ENCODE results near the gene TSHB.
A peak's percentile ranks its signal among the peaks of the same experiment; 100 is the strongest.

TSHB gene

GRCh38 chr1:115065021-115065420, 35.4 kb downstream of the TSHB start:
- no peak for TF ChIP-seq JUND (IDR thresholded peaks at IDR 0.05; ENCODE audit: low read depth)
- DNase-seq (ENCODE audit: low read depth in 1 of 2, low spot score in 1 of 2): no peak
- in situ Hi-C loops (cut with HindIII; ENCODE audit: low pct_unique_long_range_greater_than_20kb, low sequenced_read_pairs): no loop called here

GRCh38 chr1:115067161-115067859, 37.7 kb downstream of the TSHB start:
- TF ChIP-seq JUND (IDR thresholded peaks at IDR 0.05; ENCODE audit: low read depth): no peak
- in situ Hi-C loops (cut with HindIII; ENCODE audit: low pct_unique_long_range_greater_than_20kb, low sequenced_read_pairs): no loop called here
- no peak for DNase-seq (ENCODE audit: low read depth in 1 of 2, low spot score in 1 of 2)

GRCh38 chr1:115068826-115069585, 39.4 kb downstream of the TSHB start:
- TF ChIP-seq JUND (IDR thresholded peaks at IDR 0.05; ENCODE audit: low read depth): no peak
- no peak for DNase-seq (ENCODE audit: low read depth in 1 of 2, low spot score in 1 of 2)
- in situ Hi-C loops (cut with HindIII; ENCODE audit: low pct_unique_long_range_greater_than_20kb, low sequenced_read_pairs): no loop called here

- TF ChIP-seq JUND (IDR thresholded peaks at IDR 0.05; ENCODE audit: low read depth): no peak
- DNase-seq (ENCODE audit: low read depth in 1 of 2, low spot score in 1 of 2): no peak
- in situ Hi-C loops (cut with HindIII; ENCODE audit: low pct_unique_long_range_greater_than_20kb, low sequenced_read_pairs): no loop called here
Measured at GRCh38 chr1:115069659-115070308, 40.2 kb downstream of the TSHB start.

- in situ Hi-C loops (cut with HindIII; ENCODE audit: low pct_unique_long_range_greater_than_20kb, low sequenced_read_pairs): no loop called here
- no peak for DNase-seq (ENCODE audit: low read depth in 1 of 2, low spot score in 1 of 2)
- TF ChIP-seq JUND (IDR thresholded peaks at IDR 0.05; ENCODE audit: low read depth): no peak
Measured at GRCh38 chr1:115071012-115071664, 41.5 kb downstream of the TSHB start.

GRCh38 chr1:115073298-115074087, 43.9 kb downstream of the TSHB start:
- peak in 1 of 2 experiments; percentile 30 for DNase-seq (ENCODE audit: low read depth in 1 of 2, low spot score in 1 of 2)
- TF ChIP-seq JUND (IDR thresholded peaks at IDR 0.05; ENCODE audit: low read depth): no peak
- in situ Hi-C loops (cut with HindIII; ENCODE audit: low pct_unique_long_range_greater_than_20kb, low sequenced_read_pairs): no loop called here

GRCh38 chr1:115074839-115075534, 45.4 kb downstream of the TSHB start:
- no peak for TF ChIP-seq JUND (IDR thresholded peaks at IDR 0.05; ENCODE audit: low read depth)
- in situ Hi-C loops (cut with HindIII; ENCODE audit: low pct_unique_long_range_greater_than_20kb, low sequenced_read_pairs): no loop called here
- DNase-seq (ENCODE audit: low read depth in 1 of 2, low spot score in 1 of 2): peak in 1 of 2 experiments; percentile 47

- DNase-seq (ENCODE audit: low read depth in 1 of 2, low spot score in 1 of 2): no peak
- TF ChIP-seq JUND (IDR thresholded peaks at IDR 0.05; ENCODE audit: low read depth): no peak
- in situ Hi-C loops (cut with HindIII; ENCODE audit: low pct_unique_long_range_greater_than_20kb, low sequenced_read_pairs): no loop called here
Measured at GRCh38 chr1:115076384-115076915, 46.8 kb downstream of the TSHB start.

GRCh38 chr1:115077286-115077983, 47.8 kb downstream of the TSHB start:
- DNase-seq (ENCODE audit: low read depth in 1 of 2, low spot score in 1 of 2): no peak
- no peak for TF ChIP-seq JUND (IDR thresholded peaks at IDR 0.05; ENCODE audit: low read depth)
- in situ Hi-C loops (cut with HindIII; ENCODE audit: low pct_unique_long_range_greater_than_20kb, low sequenced_read_pairs): no loop called here

GRCh38 chr1:115077984-115078330, 48.3 kb downstream of the TSHB start:
- DNase-seq (ENCODE audit: low read depth in 1 of 2, low spot score in 1 of 2): no peak
- in situ Hi-C loops (cut with HindIII; ENCODE audit: low pct_unique_long_range_greater_than_20kb, low sequenced_read_pairs): no loop called here
- no peak for TF ChIP-seq JUND (IDR thresholded peaks at IDR 0.05; ENCODE audit: low read depth)

- in situ Hi-C loops (cut with HindIII; ENCODE audit: low pct_unique_long_range_greater_than_20kb, low sequenced_read_pairs): no loop called here
- no peak for TF ChIP-seq JUND (IDR thresholded peaks at IDR 0.05; ENCODE audit: low read depth)
- no peak for DNase-seq (ENCODE audit: low read depth in 1 of 2, low spot score in 1 of 2)
Measured at GRCh38 chr1:115078708-115079107, 49.1 kb downstream of the TSHB start.
